Embryonic facial prominence (tissue), 1 donor: ENCODE measurements around the gene PTPRD.

Experiments
- DNase-seq: peaks from one replicate; pipeline ENCODE4 v3.0.0-alpha.2; 2016; ENCODE audit errors: extremely low spot score

Gene PTPRD

GRCh38 chr9:8337834-8338766 is 2274.7 kb downstream of the PTPRD start:
- no peak for DNase-seq

- DNase-seq, result no peak
These were observed 2279.9 kb downstream of the PTPRD start for GRCh38 chr9:8332871-8333270.

- no peak for DNase-seq
These were observed 2280.5 kb downstream of the PTPRD start for GRCh38 chr9:8332331-8332650.

GRCh38 chr9:8331507-8332330 is 2281.1 kb downstream of the PTPRD start:
- no peak for DNase-seq

- no peak for DNase-seq
These were observed 2283.1 kb downstream of the PTPRD start for GRCh38 chr9:8329561-8330283.

GRCh38 chr9:8315211-8315610 is 2297.6 kb downstream of the PTPRD start:
- no peak for DNase-seq

- DNase-seq, result no peak
These were observed 2303.5 kb downstream of the PTPRD start for GRCh38 chr9:8309258-8309657.

GRCh38 chr9:8304720-8305119 is 2308.1 kb downstream of the PTPRD start:
- no peak for DNase-seq

- no peak for DNase-seq
These were observed 2311.5 kb downstream of the PTPRD start for GRCh38 chr9:8301296-8301695.

GRCh38 chr9:8297047-8297446 is 2315.8 kb downstream of the PTPRD start:
- DNase-seq, result no peak

GRCh38 chr9:8292657-8293056 is 2320.1 kb downstream of the PTPRD start:
- no peak for DNase-seq

GRCh38 chr9:8289681-8290080 is 2323.1 kb downstream of the PTPRD start:
- no peak for DNase-seq

- no peak for DNase-seq
These were observed 2324.8 kb downstream of the PTPRD start for GRCh38 chr9:8287970-8288369.

GRCh38 chr9:8287501-8287900 is 2325.3 kb downstream of the PTPRD start:
- no peak for DNase-seq

GRCh38 chr9:8284884-8285283 is 2327.9 kb downstream of the PTPRD start:
- DNase-seq, result no peak

- DNase-seq, result no peak
These were observed 2330.3 kb downstream of the PTPRD start for GRCh38 chr9:8282535-8282934.

- no peak for DNase-seq
These were observed 2332.0 kb downstream of the PTPRD start for GRCh38 chr9:8280811-8281210.

- DNase-seq, result no peak
These were observed 2334.8 kb downstream of the PTPRD start for GRCh38 chr9:8278048-8278447.

- no peak for DNase-seq
These were observed 2342.6 kb downstream of the PTPRD start for GRCh38 chr9:8270235-8270634.

GRCh38 chr9:8268881-8269280 is 2343.9 kb downstream of the PTPRD start:
- no peak for DNase-seq

GRCh38 chr9:8268216-8268878 is 2344.5 kb downstream of the PTPRD start:
- DNase-seq, result no peak

- no peak for DNase-seq
These were observed 2345.2 kb downstream of the PTPRD start for GRCh38 chr9:8267636-8268035.
